ENCODE data around the gene MFN2.

MFN2 gene

GRCh38 chr1:11963622-11964021, 16.6 kb upstream of the MFN2 start:
- no peak for DNase-seq (ENCODE audit: low spot score)
- TF ChIP-seq CTCF (IDR thresholded peaks at IDR 0.05; ENCODE audit: extremely low read depth, missing control alignments): no peak

- TF ChIP-seq CTCF (IDR thresholded peaks at IDR 0.05; ENCODE audit: extremely low read depth, missing control alignments): no peak
- no peak for DNase-seq (ENCODE audit: low spot score)
Measured at GRCh38 chr1:11964656-11965055, 15.6 kb upstream of the MFN2 start.

- peak; percentile 72 for DNase-seq (ENCODE audit: low spot score)
- peak; percentile 26 for TF ChIP-seq CTCF (IDR thresholded peaks at IDR 0.05; ENCODE audit: extremely low read depth, missing control alignments)
Measured at GRCh38 chr1:11967028-11967547, 13.2 kb upstream of the MFN2 start.

GRCh38 chr1:11970441-11971185, 9.6 kb upstream of the MFN2 start:
- TF ChIP-seq CTCF (IDR thresholded peaks at IDR 0.05; ENCODE audit: extremely low read depth, missing control alignments): no peak
- no peak for DNase-seq (ENCODE audit: low spot score)

GRCh38 chr1:11977625-11978024, 2.6 kb upstream of the MFN2 start:
- TF ChIP-seq CTCF (IDR thresholded peaks at IDR 0.05; ENCODE audit: extremely low read depth, missing control alignments): no peak
- no peak for DNase-seq (ENCODE audit: low spot score)

- DNase-seq (ENCODE audit: low spot score): no peak
- TF ChIP-seq CTCF (IDR thresholded peaks at IDR 0.05; ENCODE audit: extremely low read depth, missing control alignments): no peak
Measured at GRCh38 chr1:11978301-11978700, 1.9 kb upstream of the MFN2 start.

GRCh38 chr1:11979028-11979850, 1.0 kb upstream of the MFN2 start:
- TF ChIP-seq CTCF (IDR thresholded peaks at IDR 0.05; ENCODE audit: extremely low read depth, missing control alignments): no peak
- no peak for DNase-seq (ENCODE audit: low spot score)

All from GM20000 (cell line).